NT2/D1 (cell line): ENCODE data around the gene ITGB5.

Experiments
- SUZ12 ChIP-seq: IDR thresholded peaks from 2 replicates; pipeline ENCODE4 v1.6.1; 2011; ENCODE audit not compliant: insufficient read length, insufficient read depth; ENCODE audit errors: extremely low read depth
- YY1 ChIP-seq: IDR thresholded peaks from 2 replicates; pipeline ENCODE4 v1.6.1; 2011; ENCODE audit not compliant: insufficient read length, insufficient read depth
- ZNF274 ChIP-seq: IDR thresholded peaks from 2 replicates; pipeline ENCODE4 v1.6.1; 2011; ENCODE audit warnings: mild to moderate bottlenecking, low read depth, low read length

GRCh38 chr3:124858275-124858674 is 28.9 kb downstream of the ITGB5 start:
- TF ChIP-seq ZNF274 (no peak), YY1 (no peak), SUZ12 (no peak)
